HEK293 (cell line): Measurements from ENCODE around the gene RAB11FIP5.

Experiments
- CTCF ChIA-PET: fragments of 350-600 bp; formaldehyde crosslinking; extraction: SDS; loops from one replicate; lab custom pipeline; 2021; ENCODE audit warnings: antibody characterized with exemption; lab: Yijun Ruan, JAX
- POLR2A ChIA-PET: fragments of 300-600 bp; formaldehyde crosslinking; extraction: SDS; loops from one replicate; lab custom pipeline; 2020; ENCODE audit warnings: antibody characterized with exemption, inconsistent platforms; lab: Yijun Ruan, JAX
- H3K27ac ChIP-seq: fragments of 200-500 bp; sonication (Bioruptor generic); 2 replicates; pipeline ENCODE4 v1.5.1; 2014; ENCODE audit warnings: low read depth, low read length, control low read depth, inconsistent platforms; ENCODE audit errors: extremely low read depth
- H3K36me3 ChIP-seq, 2 experiments: fragments of 200-500 bp in 1 of 2; sonication (Bioruptor generic) in 1 of 2; 1 replicate in 1 of 2; 2 replicates in 1 of 2; pipeline ENCODE4 v1.5.1; 2014 to 2017; ENCODE audit warnings: inconsistent platforms in 2 of 2, low read length in 2 of 2; ENCODE audit not compliant: control insufficient read depth in 2 of 2, insufficient read depth in 1 of 2
- H3K4me1 ChIP-seq: fragments of 200-500 bp; sonication (Bioruptor generic); 2 replicates; pipeline ENCODE4 v1.5.1; 2014; ENCODE audit warnings: mild to moderate bottlenecking, low read length, inconsistent platforms; ENCODE audit not compliant: control insufficient read depth, insufficient read depth
- H3K4me3 ChIP-seq: 2 replicates; pipeline ENCODE4 v1.5.1; 2011; ENCODE audit warnings: low read depth, mild to moderate bottlenecking, control low read depth, low read length, moderate library complexity
- H3K9me3 ChIP-seq: fragments of 200-500 bp; sonication (Bioruptor generic); 2 replicates; pipeline ENCODE4 v1.5.1; 2014; ENCODE audit warnings: low read depth, low read length, inconsistent platforms; ENCODE audit not compliant: control insufficient read depth, insufficient read depth
- KLF16 ChIP-seq: fragments of 450-650 bp; formaldehyde crosslinking; IDR thresholded peaks from 2 replicates; pipeline ENCODE4 v1.5.1; 2017; ENCODE audit warnings: missing biosample characterization, missing genetic modification characterization
- SCRT1 ChIP-seq: fragments of 450-650 bp; formaldehyde crosslinking; IDR thresholded peaks from 2 replicates; pipeline ENCODE4 v1.5.1; 2016; ENCODE audit warnings: missing biosample characterization, missing genetic modification characterization, borderline replicate concordance
- SCRT2 ChIP-seq: fragments of 450-650 bp; formaldehyde crosslinking; IDR thresholded peaks from 2 replicates; pipeline ENCODE4 v1.5.1; 2016; ENCODE audit warnings: missing biosample characterization, missing genetic modification characterization
- ZIC2 ChIP-seq: fragments of 450-650 bp; formaldehyde crosslinking; IDR thresholded peaks from 2 replicates; pipeline ENCODE4 v1.5.1; 2016; ENCODE audit warnings: missing biosample characterization, missing genetic modification characterization
- ZNF16 ChIP-seq: fragments of 450-650 bp; formaldehyde crosslinking; IDR thresholded peaks from 2 replicates; pipeline ENCODE4 v1.5.1; 2016; ENCODE audit warnings: low read depth, missing biosample characterization, missing genetic modification characterization
- ZNF169 ChIP-seq: fragments of 450-650 bp; formaldehyde crosslinking; IDR thresholded peaks from 2 replicates; pipeline ENCODE4 v1.5.1; 2016; ENCODE audit warnings: missing biosample characterization, missing genetic modification characterization
- ZNF214 ChIP-seq: fragments of 450-650 bp; formaldehyde crosslinking; IDR thresholded peaks from 2 replicates; pipeline ENCODE4 v1.5.1; 2017; ENCODE audit warnings: missing biosample characterization, mild to moderate bottlenecking, missing genetic modification characterization, borderline replicate concordance
- ZNF221 ChIP-seq: fragments of 450-650 bp; formaldehyde crosslinking; IDR thresholded peaks from 2 replicates; pipeline ENCODE4 v1.5.1; 2017; ENCODE audit warnings: missing biosample characterization, missing genetic modification characterization, borderline replicate concordance
- ZNF391 ChIP-seq: fragments of 450-650 bp; formaldehyde crosslinking; IDR thresholded peaks from 2 replicates; pipeline ENCODE4 v1.5.1; 2016; ENCODE audit warnings: low read depth, missing biosample characterization, missing genetic modification characterization, borderline replicate concordance
- ZNF596 ChIP-seq: fragments of 450-650 bp; IDR thresholded peaks from 2 replicates; pipeline ENCODE4 v1.5.0; 2018; ENCODE audit warnings: missing biosample characterization, mild to moderate bottlenecking, missing genetic modification characterization, moderate library complexity
- ZNF600 ChIP-seq: fragments of 450-650 bp; formaldehyde crosslinking; IDR thresholded peaks from 2 replicates; pipeline ENCODE4 v1.5.1; 2016; ENCODE audit warnings: missing biosample characterization, missing genetic modification characterization

Gene RAB11FIP5

DNA sequence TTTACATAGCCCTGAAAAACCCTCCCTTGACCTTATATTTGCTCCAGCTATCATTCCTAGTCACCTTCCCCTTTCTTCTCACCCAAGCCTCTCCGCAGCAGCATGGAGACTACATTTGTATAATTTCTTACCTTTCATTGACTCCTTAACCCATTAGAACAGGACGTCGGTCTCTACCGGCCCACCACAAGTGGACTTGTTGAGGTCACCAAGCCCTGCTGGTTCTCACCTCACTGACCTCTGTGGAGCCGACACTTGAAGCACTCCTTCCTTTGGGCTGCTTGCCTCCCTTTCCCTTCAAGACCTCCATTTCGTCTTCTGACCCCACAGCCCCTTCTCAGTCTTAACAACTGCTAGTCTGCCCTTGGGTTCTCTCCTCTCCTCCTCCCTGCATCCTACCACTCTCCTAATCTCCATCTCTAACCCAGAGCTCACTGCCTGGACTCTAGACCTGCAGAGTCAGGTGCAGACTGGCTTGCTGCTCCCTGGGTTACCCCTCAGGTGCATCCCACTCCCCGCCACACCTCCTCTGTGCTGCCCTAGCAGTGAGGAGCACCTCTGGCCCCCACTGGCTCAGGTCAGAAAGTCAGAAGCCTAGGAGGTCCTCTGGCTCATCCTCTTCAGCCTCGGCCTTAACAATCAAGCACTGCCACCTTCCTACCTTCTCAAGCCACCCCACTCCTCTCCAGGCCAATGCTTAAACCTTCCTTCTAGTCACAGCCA is 35.9 kb downstream of the RAB11FIP5 start:
- H3K36me3 ChIP-seq = peaks cover 0 to 80% of the 10 kb centered on the region in 2 experiments; a peak in 2 of 3 replicates
- ChIA-PET POLR2A (no interaction called here), CTCF (interaction anchor here (0.5 to 0.8 kb wide), 3 partner anchors 9 to 141 kb away, joined by 3 to 5 read pairs (median 5); no protein-coding TSS in a partner anchor)
- H3K4me3 ChIP-seq = no peak overlapping the region
- TF ChIP-seq KLF16 (tag by site-specific recombination) = 0 out of 2 replicates have a peak, but pooled peaks have one; percentile 16
- TF ChIP-seq ZNF391 (tag by site-specific recombination) = no peak
- no peak overlapping the region for H3K27ac ChIP-seq
- H3K4me1 ChIP-seq = no peaks in the 10 kb centered on the region; the same call in 1 of the 2 replicates
- no peaks in the 10 kb centered on the region for H3K9me3 ChIP-seq

DNA sequence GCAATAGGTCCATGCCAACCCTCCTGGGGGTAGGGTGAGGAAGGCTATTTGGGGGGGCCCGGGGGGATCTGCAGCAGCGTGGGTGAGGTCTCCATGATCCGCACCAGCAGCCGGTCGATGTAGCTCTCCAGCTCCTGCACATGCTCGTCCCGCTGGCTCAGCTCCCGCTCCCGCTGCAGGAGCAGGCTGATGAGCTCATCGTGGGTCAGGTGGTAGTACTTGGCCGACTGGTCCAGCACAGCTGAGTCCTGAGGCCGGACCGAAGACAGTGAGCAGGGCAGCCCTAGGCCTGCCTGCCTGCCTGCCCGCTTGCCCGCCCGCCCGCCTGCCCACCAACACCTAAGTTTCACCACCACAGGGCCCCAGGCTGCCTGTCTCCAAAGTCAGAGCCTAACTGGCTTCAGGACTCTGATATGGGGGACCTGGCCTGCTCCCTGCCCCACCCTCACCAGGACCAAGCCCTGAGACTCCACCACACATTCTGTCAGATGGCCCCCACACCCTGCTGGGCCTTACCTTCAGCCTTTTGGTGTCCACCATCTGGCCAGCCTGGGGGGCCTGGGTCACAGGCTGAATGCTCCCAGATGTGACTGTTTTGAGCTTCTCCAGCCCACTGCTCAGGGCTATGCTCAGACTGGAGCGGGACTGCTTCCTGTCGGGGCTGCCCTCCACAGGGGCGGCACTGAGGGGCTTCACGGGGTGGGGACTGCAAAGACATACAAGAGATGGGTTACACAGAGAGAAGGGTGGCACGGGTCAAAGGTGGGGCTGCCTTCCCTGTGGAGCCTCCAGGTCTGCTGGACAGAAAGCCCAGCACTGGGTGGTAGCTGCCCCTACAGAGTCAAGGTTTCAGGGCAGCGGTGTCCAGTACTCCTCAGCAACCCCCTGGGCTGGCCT is 37.0 kb downstream of the RAB11FIP5 start:
- Histone ChIP-seq H3K4me1 (no peaks in the 10 kb centered on the region; the same call in 1 of the 2 replicates), H3K4me3 (no peak overlapping the region), H3K27ac (no peak overlapping the region), H3K36me3 (peaks cover 0 to 72% of the 10 kb centered on the region in 2 experiments; a peak in 1 of 3 replicates), H3K9me3 (no peaks in the 10 kb centered on the region)
- ChIA-PET POLR2A (no interaction called here), CTCF (interaction anchor here (0.5 to 3.2 kb wide), 4 partner anchors 10 to 137 kb away, joined by 3 to 7 read pairs (median 4); no protein-coding TSS in a partner anchor)
- TF ChIP-seq ZNF600 = peak; percentile 93
- TF ChIP-seq ZNF214 (tag by site-specific recombination) = no peak
- TF ChIP-seq, all 188 proteins: peak for 1

DNA sequence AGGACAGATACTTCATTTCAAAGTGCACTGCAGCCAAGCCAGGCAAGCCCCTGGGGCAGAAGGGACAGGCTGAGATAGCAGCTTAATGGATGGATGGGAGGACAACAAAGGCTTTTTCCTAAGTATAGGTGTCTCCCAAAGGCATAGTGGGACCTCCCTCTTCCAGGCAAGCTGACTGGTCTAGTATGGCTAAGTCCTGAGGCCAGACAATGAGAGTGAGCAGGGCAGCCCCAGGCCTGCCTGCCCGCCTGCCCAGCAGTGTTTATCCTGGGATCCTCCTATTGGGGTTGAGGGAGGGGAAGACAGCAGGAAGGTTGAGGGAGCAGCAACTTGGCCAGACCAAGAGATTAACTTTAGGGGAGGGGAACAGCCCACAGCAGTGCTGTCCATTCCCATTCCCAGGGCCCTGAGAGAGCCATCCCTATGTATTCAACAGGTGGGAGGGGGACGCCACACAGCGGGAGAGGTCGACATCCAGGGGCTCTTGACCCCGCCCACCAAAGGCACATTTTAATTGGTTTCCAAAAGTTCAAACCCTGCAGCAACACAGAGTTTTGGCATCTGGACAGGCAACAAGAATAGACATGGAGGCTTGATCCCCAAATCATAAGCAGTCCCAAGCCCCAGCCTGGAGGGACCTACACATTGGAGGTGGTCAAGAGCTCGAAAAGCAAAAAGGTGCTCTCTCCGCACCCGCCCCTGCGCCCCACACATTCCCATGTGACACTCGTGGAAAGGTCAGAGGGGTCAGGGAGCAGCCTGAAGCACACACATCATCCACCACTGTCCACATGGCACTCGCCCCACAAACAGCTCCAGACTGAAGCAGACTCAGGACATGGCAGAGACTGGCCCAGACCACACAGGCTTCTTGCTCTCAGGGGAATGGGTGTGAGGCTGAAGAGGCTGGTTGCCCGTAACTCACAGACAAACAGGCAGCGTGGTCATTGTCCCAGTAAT is 38.4 kb downstream of the RAB11FIP5 start:
- H3K4me1 ChIP-seq = no peaks in the 10 kb centered on the region; the same call in 1 of the 2 replicates
- H3K9me3 ChIP-seq = no peaks in the 10 kb centered on the region
- no peak overlapping the region for H3K4me3 ChIP-seq
- TF ChIP-seq ZNF596 (tag by site-specific recombination) (no peak), SCRT1 (peak; percentile 78), ZNF169 (tag by site-specific recombination) (no peak), SCRT2 (peak; percentile 92), ZNF16 (tag by site-specific recombination) (no peak)
- TF ChIP-seq, all 188 proteins: peak for 2
- ChIA-PET CTCF (interaction anchor here (0.6 to 3.2 kb wide), 5 partner anchors 10 to 149 kb away, joined by 3 to 7 read pairs (median 3); no protein-coding TSS in a partner anchor), POLR2A (no interaction called here)
- Histone ChIP-seq H3K36me3 (peaks cover 0 to 58% of the 10 kb centered on the region in 2 experiments; a peak in 1 of 3 replicates), H3K27ac (no peak overlapping the region)

DNA sequence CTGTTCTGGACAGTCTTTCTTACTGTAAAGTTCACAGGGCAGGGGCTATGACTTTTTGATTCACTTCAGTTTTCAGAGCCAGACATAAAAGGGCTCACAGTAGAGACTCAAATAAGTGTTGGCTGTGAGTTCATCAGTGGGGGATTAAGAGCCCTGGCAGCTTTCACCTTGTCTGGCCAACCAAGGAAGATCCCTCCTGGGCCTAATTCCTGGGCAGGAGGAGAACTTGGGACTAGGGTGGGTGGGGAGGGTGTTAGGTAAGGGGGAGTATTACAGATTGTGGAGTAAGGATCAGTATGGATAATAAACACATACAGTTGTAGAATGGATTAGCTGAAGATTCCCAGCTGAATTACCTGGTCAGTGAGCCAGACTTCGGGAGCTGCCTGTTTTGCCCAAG is 40.3 kb downstream of the RAB11FIP5 start:
- CTCF ChIA-PET = interaction anchor here (0.9 to 1.1 kb wide), 2 partner anchors 12 to 38 kb away, joined by 3 to 5 read pairs; no protein-coding TSS in a partner anchor
- peak overlapping the region; percentile 66; the same call in 1 of the 2 replicates for H3K27ac ChIP-seq
- TF ChIP-seq ZIC2 (tag by site-specific recombination) = no peak
- no peak for TF ChIP-seq ZNF221
- TF ChIP-seq, all 188 proteins: peak for 0
- Histone ChIP-seq H3K36me3 (peaks cover 0 to 43% of the 10 kb centered on the region in 2 experiments; a peak in 1 of 3 replicates), H3K9me3 (no peaks in the 10 kb centered on the region), H3K4me1 (no peaks in the 10 kb centered on the region; the same call in 1 of the 2 replicates), H3K4me3 (no peak overlapping the region)
- POLR2A ChIA-PET = no interaction called here
